Measurements from ENCODE around the gene CTIF.

DNA sequence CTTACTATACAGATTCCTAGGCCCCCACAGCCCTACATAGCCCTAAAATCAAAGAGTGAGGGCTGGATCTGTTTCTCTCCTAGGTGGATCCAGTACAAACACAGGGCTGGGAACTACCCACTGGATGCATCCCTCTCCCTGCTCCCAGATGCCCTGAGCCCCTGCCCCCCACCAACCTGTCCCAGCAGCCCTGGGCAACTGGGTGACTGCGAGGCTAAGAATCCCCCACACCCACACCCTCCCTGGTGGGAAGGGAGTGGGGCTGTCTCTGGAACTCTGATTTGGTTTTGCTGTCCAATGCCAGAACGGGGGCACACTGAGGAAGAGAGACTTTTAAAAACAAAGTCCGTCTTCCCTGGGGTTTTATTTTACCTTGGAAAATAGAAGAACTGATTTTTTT lies 298.8 kb downstream of the CTIF start:
- TF ChIP-seq, protein P1, sequence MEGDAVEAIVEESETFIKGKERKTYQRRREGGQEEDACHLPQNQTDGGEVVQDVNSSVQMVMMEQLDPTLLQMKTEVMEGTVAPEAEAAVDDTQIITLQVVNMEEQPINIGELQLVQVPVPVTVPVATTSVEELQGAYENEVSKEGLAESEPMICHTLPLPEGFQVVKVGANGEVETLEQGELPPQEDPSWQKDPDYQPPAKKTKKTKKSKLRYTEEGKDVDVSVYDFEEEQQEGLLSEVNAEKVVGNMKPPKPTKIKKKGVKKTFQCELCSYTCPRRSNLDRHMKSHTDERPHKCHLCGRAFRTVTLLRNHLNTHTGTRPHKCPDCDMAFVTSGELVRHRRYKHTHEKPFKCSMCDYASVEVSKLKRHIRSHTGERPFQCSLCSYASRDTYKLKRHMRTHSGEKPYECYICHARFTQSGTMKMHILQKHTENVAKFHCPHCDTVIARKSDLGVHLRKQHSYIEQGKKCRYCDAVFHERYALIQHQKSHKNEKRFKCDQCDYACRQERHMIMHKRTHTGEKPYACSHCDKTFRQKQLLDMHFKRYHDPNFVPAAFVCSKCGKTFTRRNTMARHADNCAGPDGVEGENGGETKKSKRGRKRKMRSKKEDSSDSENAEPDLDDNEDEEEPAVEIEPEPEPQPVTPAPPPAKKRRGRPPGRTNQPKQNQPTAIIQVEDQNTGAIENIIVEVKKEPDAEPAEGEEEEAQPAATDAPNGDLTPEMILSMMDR (IDR thresholded peaks at IDR 0.05), result no peak
- TF ChIP-seq POLR2A (IDR thresholded peaks at IDR 0.05), result no peak

All from heart left ventricle (tissue), 13 donors.